WERI-Rb-1 (cell line): ENCODE results near the gene CCDC197.

Experiments used
- DNase-seq: peaks from one replicate; pipeline ENCODE4 v3.0.0-alpha.2; 2020
- H3K27ac ChIP-seq: fragments of 250-450 bp; sonication (Bioruptor Pico); 2 replicates; pipeline ENCODE4 v1.5.1; 2020; ENCODE audit warnings: mild to moderate bottlenecking, moderate library complexity
- H3K27me3 ChIP-seq: fragments of 250-450 bp; sonication (Bioruptor Pico); 2 replicates; pipeline ENCODE4 v1.5.1; 2021; ENCODE audit warnings: mild to moderate bottlenecking, low read depth, moderate library complexity; ENCODE audit not compliant: insufficient read depth, severe bottlenecking
- H3K36me3 ChIP-seq: fragments of 250-450 bp; sonication (Bioruptor Pico); 2 replicates; pipeline ENCODE4 v1.5.1; 2020; ENCODE audit warnings: mild to moderate bottlenecking, moderate library complexity
- H3K4me3 ChIP-seq: 2 replicates; pipeline ENCODE4 v1.5.1; 2011; ENCODE audit warnings: low read depth, mild to moderate bottlenecking, control low read depth, low read length
- H3K9me3 ChIP-seq: fragments of 250-450 bp; sonication (Bioruptor Pico); 2 replicates; pipeline ENCODE4 v1.5.1; 2021; ENCODE audit warnings: mild to moderate bottlenecking, moderate library complexity; ENCODE audit not compliant: severe bottlenecking
- CTCF ChIP-seq: IDR thresholded peaks from 2 replicates; pipeline ENCODE4 v1.5.1; 2011; ENCODE audit warnings: low read depth, mild to moderate bottlenecking, control low read depth, inconsistent platforms, low read length

Gene CCDC197

DNA sequence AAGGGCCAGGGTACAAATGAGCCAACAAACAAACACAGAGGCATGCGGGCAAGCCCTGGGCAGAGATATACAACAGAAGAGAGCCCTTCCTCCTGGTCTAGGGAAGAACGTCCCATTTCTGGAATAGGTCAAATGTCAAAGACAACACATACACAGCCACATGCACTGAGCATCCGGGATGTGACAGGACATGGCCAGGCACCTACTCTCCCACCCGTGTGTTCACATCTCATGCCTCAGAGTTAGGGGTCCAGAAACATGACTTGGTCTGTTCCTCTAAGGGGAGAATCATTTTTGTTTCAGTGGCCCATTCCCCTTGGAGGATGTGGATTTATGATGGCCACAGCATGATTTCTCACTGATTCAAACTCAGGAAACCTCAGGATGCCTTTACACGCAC is 19.9 kb upstream of the CCDC197 start:
- H3K4me3 ChIP-seq = no peak overlapping the region
- TF ChIP-seq CTCF = no peak
- H3K36me3 ChIP-seq = no peaks in the 10 kb centered on the region
- no peak for DNase-seq
- peaks cover 39% of the 10 kb centered on the region for H3K27me3 ChIP-seq
- no peaks in the 10 kb centered on the region for H3K9me3 ChIP-seq
- H3K27ac ChIP-seq = no peak overlapping the region

GRCh38 chr14:93977790-93978581 is 19.1 kb upstream of the CCDC197 start:
- DNase-seq = no peak
- Histone ChIP-seq H3K36me3 (no peaks in the 10 kb centered on the region), H3K9me3 (no peaks in the 10 kb centered on the region), H3K27ac (no peak overlapping the region), H3K27me3 (peaks cover 33% of the 10 kb centered on the region), H3K4me3 (no peak overlapping the region)
- no peak for TF ChIP-seq CTCF

GRCh38 chr14:93978735-93979134 is 18.4 kb upstream of the CCDC197 start:
- Histone ChIP-seq H3K36me3 (no peaks in the 10 kb centered on the region), H3K4me3 (no peak overlapping the region), H3K9me3 (no peaks in the 10 kb centered on the region), H3K27me3 (peaks cover 26% of the 10 kb centered on the region), H3K27ac (no peak overlapping the region)
- DNase-seq = no peak
- TF ChIP-seq CTCF = no peak

- Histone ChIP-seq H3K27me3 (peaks cover 10% of the 10 kb centered on the region), H3K27ac (no peak overlapping the region), H3K9me3 (no peaks in the 10 kb centered on the region), H3K36me3 (no peaks in the 10 kb centered on the region), H3K4me3 (no peak overlapping the region)
- no peak for TF ChIP-seq CTCF
- DNase-seq = no peak
Measured at GRCh38 chr14:93980456-93981201, 16.5 kb upstream of the CCDC197 start.

- no peaks in the 10 kb centered on the region for H3K9me3 ChIP-seq
- no peaks in the 10 kb centered on the region for H3K36me3 ChIP-seq
- H3K27ac ChIP-seq = no peak overlapping the region
- H3K4me3 ChIP-seq = no peak overlapping the region
- peak; percentile 23; the same call in 1 of the 2 replicates for TF ChIP-seq CTCF
- DNase-seq = peak; percentile 60
- peaks cover 5% of the 10 kb centered on the region for H3K27me3 ChIP-seq
Measured at GRCh38 chr14:93981316-93982229, 15.5 kb upstream of the CCDC197 start.
